ENCODE results near the gene COL4A1.

COL4A1 gene

GRCh38 chr13:110130431-110130830, 176.5 kb downstream of the COL4A1 start:
- no peak overlapping the region for H3K9ac ChIP-seq (ENCODE audit: low read length)
- H3K4me3 ChIP-seq (ENCODE audit: low read depth, low read length, poor library complexity, severe bottlenecking): no peak overlapping the region
- H3K4me1 ChIP-seq (ENCODE audit: insufficient read depth, low read length, severe bottlenecking): no peaks in the 10 kb centered on the region
- no peaks in the 10 kb centered on the region for H3K36me3 ChIP-seq (ENCODE audit: insufficient read depth, low read length)
- no peaks in the 10 kb centered on the region for H4K20me1 ChIP-seq (ENCODE audit: insufficient read depth, low read length)
- no peak for TF ChIP-seq EZH2 (IDR thresholded peaks at IDR 0.05; ENCODE audit: borderline replicate concordance, low read length)
- TF ChIP-seq, protein P1, sequence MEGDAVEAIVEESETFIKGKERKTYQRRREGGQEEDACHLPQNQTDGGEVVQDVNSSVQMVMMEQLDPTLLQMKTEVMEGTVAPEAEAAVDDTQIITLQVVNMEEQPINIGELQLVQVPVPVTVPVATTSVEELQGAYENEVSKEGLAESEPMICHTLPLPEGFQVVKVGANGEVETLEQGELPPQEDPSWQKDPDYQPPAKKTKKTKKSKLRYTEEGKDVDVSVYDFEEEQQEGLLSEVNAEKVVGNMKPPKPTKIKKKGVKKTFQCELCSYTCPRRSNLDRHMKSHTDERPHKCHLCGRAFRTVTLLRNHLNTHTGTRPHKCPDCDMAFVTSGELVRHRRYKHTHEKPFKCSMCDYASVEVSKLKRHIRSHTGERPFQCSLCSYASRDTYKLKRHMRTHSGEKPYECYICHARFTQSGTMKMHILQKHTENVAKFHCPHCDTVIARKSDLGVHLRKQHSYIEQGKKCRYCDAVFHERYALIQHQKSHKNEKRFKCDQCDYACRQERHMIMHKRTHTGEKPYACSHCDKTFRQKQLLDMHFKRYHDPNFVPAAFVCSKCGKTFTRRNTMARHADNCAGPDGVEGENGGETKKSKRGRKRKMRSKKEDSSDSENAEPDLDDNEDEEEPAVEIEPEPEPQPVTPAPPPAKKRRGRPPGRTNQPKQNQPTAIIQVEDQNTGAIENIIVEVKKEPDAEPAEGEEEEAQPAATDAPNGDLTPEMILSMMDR (IDR thresholded peaks at IDR 0.05; ENCODE audit: low read length): no peak
- H2AFZ ChIP-seq (ENCODE audit: low read length): no peak overlapping the region
- H3K9me3 ChIP-seq (ENCODE audit: low read length): no peaks in the 10 kb centered on the region
- H3K4me2 ChIP-seq (ENCODE audit: low read length): no peak overlapping the region
- no peaks in the 10 kb centered on the region for H3K27me3 ChIP-seq (ENCODE audit: insufficient read depth, low read length)
- H3F3A ChIP-seq (ENCODE audit: insufficient read depth, low read length): no peaks in the 10 kb centered on the region
- H3K9me2 ChIP-seq (ENCODE audit: low read depth, low read length): no peaks in the 10 kb centered on the region
- H3K27ac ChIP-seq (ENCODE audit: low read depth, low read length, poor library complexity, severe bottlenecking): no peak overlapping the region
- no peaks in the 10 kb centered on the region for H3K79me2 ChIP-seq (ENCODE audit: insufficient read depth, low read length)

DNA sequence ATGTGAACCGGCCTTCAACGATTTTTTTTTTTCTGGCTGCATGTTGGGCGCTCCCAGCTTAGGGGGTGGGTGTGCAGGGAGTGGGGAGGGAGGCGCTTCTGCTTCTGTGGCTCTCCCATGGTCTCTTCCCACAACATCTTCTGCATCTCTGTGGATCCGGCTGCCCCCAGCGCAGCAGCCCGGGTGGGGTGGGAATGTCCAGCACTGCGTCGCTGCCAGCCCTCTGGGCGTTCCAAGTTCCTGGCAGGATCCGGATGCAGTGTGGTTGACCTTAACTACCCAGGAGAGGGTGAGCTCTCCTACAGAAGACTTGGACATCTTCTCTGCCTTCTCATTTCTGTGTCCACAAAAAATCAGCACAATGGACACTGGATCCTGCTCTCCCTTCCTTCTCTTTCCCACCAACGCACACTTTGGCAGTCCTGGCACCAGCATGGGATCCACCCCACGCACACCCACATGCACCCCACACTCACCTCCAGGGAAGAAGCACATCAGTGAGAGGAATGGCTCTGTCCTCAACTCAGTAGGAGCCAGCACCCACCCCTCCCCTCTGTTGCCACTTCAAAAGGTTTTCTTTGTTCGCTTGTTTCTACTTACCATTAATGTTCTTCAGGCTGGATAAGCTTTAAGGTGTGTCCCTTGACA, 177.3 kb downstream of the COL4A1 start:
- Histone ChIP-seq H3K79me2 (ENCODE audit: insufficient read depth, low read length) (no peaks in the 10 kb centered on the region), H3K27ac (ENCODE audit: low read depth, low read length, poor library complexity, severe bottlenecking) (no peak overlapping the region), H3F3A (ENCODE audit: insufficient read depth, low read length) (no peaks in the 10 kb centered on the region), H3K9me3 (ENCODE audit: low read length) (no peaks in the 10 kb centered on the region), H3K36me3 (ENCODE audit: insufficient read depth, low read length) (no peaks in the 10 kb centered on the region), H3K4me1 (ENCODE audit: insufficient read depth, low read length, severe bottlenecking) (no peaks in the 10 kb centered on the region), H3K9ac (ENCODE audit: low read length) (no peak overlapping the region), H3K4me2 (ENCODE audit: low read length) (no peak overlapping the region), H3K9me2 (ENCODE audit: low read depth, low read length) (no peaks in the 10 kb centered on the region), H3K27me3 (ENCODE audit: insufficient read depth, low read length) (no peaks in the 10 kb centered on the region), H4K20me1 (ENCODE audit: insufficient read depth, low read length) (no peaks in the 10 kb centered on the region), H2AFZ (ENCODE audit: low read length) (no peak overlapping the region), H3K4me3 (ENCODE audit: low read depth, low read length, poor library complexity, severe bottlenecking) (no peak overlapping the region)
- TF ChIP-seq EZH2 (IDR thresholded peaks at IDR 0.05; ENCODE audit: borderline replicate concordance, low read length): no peak
- TF ChIP-seq, protein P1 (IDR thresholded peaks at IDR 0.05; ENCODE audit: low read length): no peak

- no peaks in the 10 kb centered on the region for H3K79me2 ChIP-seq (ENCODE audit: insufficient read depth, low read length)
- H3K4me3 ChIP-seq (ENCODE audit: low read depth, low read length, poor library complexity, severe bottlenecking): no peak overlapping the region
- H3F3A ChIP-seq (ENCODE audit: insufficient read depth, low read length): no peaks in the 10 kb centered on the region
- no peaks in the 10 kb centered on the region for H4K20me1 ChIP-seq (ENCODE audit: insufficient read depth, low read length)
- H3K9me2 ChIP-seq (ENCODE audit: low read depth, low read length): no peaks in the 10 kb centered on the region
- TF ChIP-seq, protein P1 (IDR thresholded peaks at IDR 0.05; ENCODE audit: low read length): no peak
- no peak for TF ChIP-seq EZH2 (IDR thresholded peaks at IDR 0.05; ENCODE audit: borderline replicate concordance, low read length)
- no peak overlapping the region for H3K9ac ChIP-seq (ENCODE audit: low read length)
- no peaks in the 10 kb centered on the region for H3K9me3 ChIP-seq (ENCODE audit: low read length)
- H3K27me3 ChIP-seq (ENCODE audit: insufficient read depth, low read length): no peaks in the 10 kb centered on the region
- H3K4me1 ChIP-seq (ENCODE audit: insufficient read depth, low read length, severe bottlenecking): no peaks in the 10 kb centered on the region
- no peak overlapping the region for H2AFZ ChIP-seq (ENCODE audit: low read length)
- no peaks in the 10 kb centered on the region for H3K36me3 ChIP-seq (ENCODE audit: insufficient read depth, low read length)
- H3K27ac ChIP-seq (ENCODE audit: low read depth, low read length, poor library complexity, severe bottlenecking): no peak overlapping the region
- H3K4me2 ChIP-seq (ENCODE audit: low read length): no peak overlapping the region
Observed at GRCh38 chr13:110129076-110129475, 177.9 kb downstream of the COL4A1 start.

All from OCI-LY1 (cell line).